Rectal smooth muscle tissue (tissue), 1 donor: ENCODE results near the gene ARL2.
"Not testable (repeated sequence)": the region's sequence is repeated elsewhere in the genome, so short reads cannot be mapped to it uniquely, and the experiment has no call there.

ENCODE experiments used
- H3K27ac ChIP-seq: one replicate; pipeline ENCODE4 v1.7.0; 2013; ENCODE audit warnings: low read depth, low read length, inconsistent platforms
- H3K27me3 ChIP-seq: one replicate; pipeline ENCODE4 v1.7.0; 2013; ENCODE audit warnings: low read length; ENCODE audit not compliant: control insufficient read depth, insufficient read depth
- H3K36me3 ChIP-seq: one replicate; pipeline ENCODE4 v1.7.0; 2013; ENCODE audit warnings: low read length; ENCODE audit not compliant: control insufficient read depth, insufficient read depth
- H3K4me1 ChIP-seq: one replicate; pipeline ENCODE4 v1.7.0; 2013; ENCODE audit warnings: low read length; ENCODE audit not compliant: control insufficient read depth, insufficient read depth
- H3K4me3 ChIP-seq: one replicate; pipeline ENCODE4 v1.7.0; 2013; ENCODE audit warnings: low read length
- H3K9ac ChIP-seq: one replicate; pipeline ENCODE4 v1.7.0; 2013; ENCODE audit warnings: low read length

The ARL2 gene

GRCh38 chr11:65014726-65015227 lies 817 bp downstream of the ARL2 start:
- H3K9ac ChIP-seq = peak overlapping the region; percentile 13
- peaks cover 8% of the 10 kb centered on the region for H3K4me1 ChIP-seq
- peak overlapping the region; percentile 98 for H3K27ac ChIP-seq
- H3K36me3 ChIP-seq = peaks cover 5% of the 10 kb centered on the region
- no peaks in the 10 kb centered on the region for H3K27me3 ChIP-seq
- peak overlapping the region; percentile 94 for H3K4me3 ChIP-seq

- Histone ChIP-seq H3K9ac (no peak overlapping the region), H3K4me1 (peaks cover 8% of the 10 kb centered on the region), H3K4me3 (no peak overlapping the region), H3K27me3 (no peaks in the 10 kb centered on the region), H3K27ac (no peak overlapping the region), H3K36me3 (peaks cover 14% of the 10 kb centered on the region)
Measured at GRCh38 chr11:65016705-65017104, 2.7 kb downstream of the ARL2 start.

- Histone ChIP-seq H3K27ac (no peak overlapping the region), H3K4me3 (no peak overlapping the region), H3K9ac (no peak overlapping the region), H3K4me1 (peaks cover 8% of the 10 kb centered on the region), H3K27me3 (no peaks in the 10 kb centered on the region), H3K36me3 (peaks cover 14% of the 10 kb centered on the region)
Measured at GRCh38 chr11:65017937-65018336, 4.0 kb downstream of the ARL2 start.

GRCh38 chr11:65019824-65020223 lies 5.9 kb downstream of the ARL2 start:
- H3K36me3 ChIP-seq = peaks cover 14% of the 10 kb centered on the region
- H3K4me1 ChIP-seq = peaks cover 1% of the 10 kb centered on the region
- H3K4me3 ChIP-seq = no peak overlapping the region
- H3K27me3 ChIP-seq = no peaks in the 10 kb centered on the region
- H3K27ac ChIP-seq = no peak overlapping the region
- H3K9ac ChIP-seq = no peak overlapping the region

- H3K4me1 ChIP-seq = no peaks in the 10 kb centered on the region
- no peak overlapping the region for H3K27ac ChIP-seq
- no peaks in the 10 kb centered on the region for H3K27me3 ChIP-seq
- peaks cover 14% of the 10 kb centered on the region for H3K36me3 ChIP-seq
- H3K4me3 ChIP-seq = no peak overlapping the region
- no peak overlapping the region for H3K9ac ChIP-seq
Measured at GRCh38 chr11:65021003-65021402, 7.0 kb downstream of the ARL2 start.

GRCh38 chr11:65021509-65021908 lies 7.5 kb downstream of the ARL2 start:
- H3K4me1 ChIP-seq = no peaks in the 10 kb centered on the region
- no peaks in the 10 kb centered on the region for H3K27me3 ChIP-seq
- no peak overlapping the region for H3K9ac ChIP-seq
- no peak overlapping the region for H3K27ac ChIP-seq
- peaks cover 14% of the 10 kb centered on the region for H3K36me3 ChIP-seq
- no peak overlapping the region for H3K4me3 ChIP-seq

GRCh38 chr11:65023502-65023901 lies 9.5 kb downstream of the ARL2 start:
- not testable (repeated sequence) for H3K4me1 ChIP-seq, H3K9ac ChIP-seq, H3K27ac ChIP-seq, H3K4me3 ChIP-seq, H3K27me3 ChIP-seq, H3K36me3 ChIP-seq

GRCh38 chr11:65026810-65027209 lies 12.8 kb downstream of the ARL2 start:
- Histone ChIP-seq H3K9ac (no peak overlapping the region), H3K4me3 (peak overlapping the region; percentile 84)

GRCh38 chr11:65027213-65028067 lies 13.5 kb downstream of the ARL2 start, which contains the start of gene SNX15:
SNX15 (plus strand) TSS chr11:65027439; CDS start chr11:65027538, 99 bp downstream.
- peaks cover 5% of the 10 kb centered on the region for H3K36me3 ChIP-seq
- no peaks in the 10 kb centered on the region for H3K27me3 ChIP-seq
- H3K9ac ChIP-seq = peak within 1 kb of the TSS; percentile 59
- H3K4me3 ChIP-seq = peak within 1 kb of the TSS; percentile 84
- H3K27ac ChIP-seq = peak within 1 kb of the TSS; percentile 92
- H3K4me1 ChIP-seq = peaks cover 4% of the 10 kb centered on the region

More at GRCh38 chr11:65026810-65027209, 12.8 kb downstream of the ARL2 start:
- Histone ChIP-seq H3K36me3 (peaks cover 2% of the 10 kb centered on the region), H3K27ac (peak overlapping the region; percentile 92), H3K27me3 (no peaks in the 10 kb centered on the region), H3K4me1 (peaks cover 4% of the 10 kb centered on the region)

- H3K9ac ChIP-seq = no peak overlapping the region
- H3K4me1 ChIP-seq = no peaks in the 10 kb centered on the region
- H3K4me3 ChIP-seq = no peak overlapping the region
- no peaks in the 10 kb centered on the region for H3K27me3 ChIP-seq
- peaks cover 33% of the 10 kb centered on the region for H3K36me3 ChIP-seq
- no peak overlapping the region for H3K27ac ChIP-seq
Measured at GRCh38 chr11:65032216-65032615, 18.3 kb downstream of the ARL2 start.

GRCh38 chr11:65034423-65034822 lies 20.5 kb downstream of the ARL2 start:
- Histone ChIP-seq H3K36me3 (peaks cover 47% of the 10 kb centered on the region), H3K9ac (no peak overlapping the region), H3K4me3 (no peak overlapping the region), H3K4me1 (no peaks in the 10 kb centered on the region), H3K27me3 (no peaks in the 10 kb centered on the region), H3K27ac (no peak overlapping the region)

GRCh38 chr11:65035579-65035978 lies 21.6 kb downstream of the ARL2 start:
- Histone ChIP-seq H3K4me1 (no peaks in the 10 kb centered on the region), H3K27me3 (no peaks in the 10 kb centered on the region), H3K27ac (no peak overlapping the region), H3K9ac (no peak overlapping the region), H3K4me3 (no peak overlapping the region), H3K36me3 (peaks cover 47% of the 10 kb centered on the region)

GRCh38 chr11:65036931-65037330 lies 23.0 kb downstream of the ARL2 start:
- no peak overlapping the region for H3K27ac ChIP-seq
- no peaks in the 10 kb centered on the region for H3K4me1 ChIP-seq
- peaks cover 45% of the 10 kb centered on the region for H3K36me3 ChIP-seq

More at GRCh38 chr11:65036931-65037330, 23.0 kb downstream of the ARL2 start:
- H3K9ac ChIP-seq = no peak overlapping the region
- no peaks in the 10 kb centered on the region for H3K27me3 ChIP-seq
- no peak overlapping the region for H3K4me3 ChIP-seq
